IMR-90 (cell line): ENCODE measurements around the gene MACF1. TPM values are rescaled to one million over a fixed set of nuclear protein-coding genes. Genes with fewer than 3 reads are reported as not detected.

Source experiments
- ATAC-seq: fragments of 200-7000 bp; cut with Tn5 transposase; 2 replicates; pipeline ENCODE4 v1.9.1; 2020; ENCODE audit warnings: low read depth, mild to moderate bottlenecking, moderate library complexity
- BruUV-seq: library from RNA; stranded (reverse); fragments of 400-500 nt; replicated peaks from 2 replicates; lab custom pipeline; 2021; lab: Mats Ljungman, UMichigan
- CTCF ChIA-PET: fragments of 300-600 bp; formaldehyde crosslinking; extraction: SDS; loops from one replicate; lab custom pipeline; 2021; ENCODE audit warnings: antibody characterized with exemption; lab: Yijun Ruan, JAX
- POLR2A ChIA-PET: fragments of 300-600 bp; sonication (Branson Sonifier 250); formaldehyde crosslinking; loops from one replicate; lab custom pipeline; 2022; ENCODE audit warnings: antibody characterized with exemption; ENCODE audit not compliant: unreplicated experiment; lab: Charles Lee
- DNase-seq: peaks from one replicate; pipeline ENCODE4 v3.0.0; 2013
- H2AFZ ChIP-seq: replicated peaks from 2 replicates; pipeline ENCODE3; 2013; ENCODE audit warnings: low read length, mild to moderate bottlenecking; ENCODE audit not compliant: poor library complexity
- H2AK5ac ChIP-seq: 2 replicates; pipeline ENCODE4 v1.6.1; 2013; ENCODE audit warnings: low read depth, low read length, inconsistent platforms
- H2AK9ac ChIP-seq: replicated peaks from 2 replicates; pipeline ENCODE3; 2013; ENCODE audit warnings: mild to moderate bottlenecking, low read depth, low read length, moderate library complexity; ENCODE audit not compliant: poor library complexity
- H2BK120ac ChIP-seq: 2 replicates; pipeline ENCODE4 v1.6.1; 2013; ENCODE audit warnings: low read depth, low read length, inconsistent platforms
- H2BK15ac ChIP-seq: 3 replicates; pipeline ENCODE4 v1.6.1; 2013; ENCODE audit warnings: low read depth, low read length, inconsistent platforms
- H2BK20ac ChIP-seq: 2 replicates; pipeline ENCODE4 v1.6.1; 2013; ENCODE audit warnings: low read depth, mild to moderate bottlenecking, inconsistent platforms, low read length, moderate library complexity
- H2BK5ac ChIP-seq: 2 replicates; pipeline ENCODE4 v1.6.1; 2013; ENCODE audit warnings: mild to moderate bottlenecking, low read depth, low read length, inconsistent platforms; ENCODE audit not compliant: poor library complexity, severe bottlenecking
- H3K14ac ChIP-seq: replicated peaks from 2 replicates; pipeline ENCODE4 v1.6.1; 2013; ENCODE audit warnings: low read depth, low read length, inconsistent platforms
- H3K18ac ChIP-seq: 2 replicates; pipeline ENCODE4 v1.6.1; 2013; ENCODE audit warnings: low read depth, low read length, control low read depth
- H3K23ac ChIP-seq: 2 replicates; pipeline ENCODE4 v1.6.1; 2013; ENCODE audit warnings: low read depth, low read length, inconsistent platforms
- H3K27ac ChIP-seq: 2 replicates; pipeline ENCODE4 v1.5.1; 2013; ENCODE audit warnings: mild to moderate bottlenecking, control low read depth, low read length; ENCODE audit not compliant: insufficient read depth
- H3K27me3 ChIP-seq: 2 replicates; pipeline ENCODE4 v1.6.1; 2013; ENCODE audit warnings: low read length; ENCODE audit not compliant: control insufficient read depth, insufficient read depth
- H3K36me3 ChIP-seq: 2 replicates; pipeline ENCODE4 v1.6.1; 2013; ENCODE audit warnings: low read length, mixed read lengths; ENCODE audit not compliant: control insufficient read depth, insufficient read depth
- H3K4ac ChIP-seq: 2 replicates; pipeline ENCODE4 v1.6.1; 2013; ENCODE audit warnings: low read depth, low read length, inconsistent platforms
- H3K4me1 ChIP-seq: 2 replicates; pipeline ENCODE4 v1.6.1; 2013; ENCODE audit warnings: low read length, mixed read lengths; ENCODE audit not compliant: control insufficient read depth, insufficient read depth
- H3K4me2 ChIP-seq: 2 replicates; pipeline ENCODE4 v1.6.1; 2013; ENCODE audit warnings: low read depth, mild to moderate bottlenecking, control low read depth, low read length, moderate library complexity
- H3K4me3 ChIP-seq: 2 replicates; pipeline ENCODE4 v1.5.1; 2013; ENCODE audit warnings: low read depth, mild to moderate bottlenecking, control low read depth, low read length, moderate library complexity; ENCODE audit not compliant: insufficient read depth
- H3K56ac ChIP-seq: 2 replicates; pipeline ENCODE4 v1.6.1; 2013; ENCODE audit warnings: low read length, inconsistent platforms; ENCODE audit not compliant: insufficient read depth; ENCODE audit errors: extremely low read depth
- H3K79me1 ChIP-seq, 2 experiments: 2 replicates each; pipeline ENCODE4 v1.6.1; 2013; ENCODE audit warnings: low read length in 2 of 2, inconsistent platforms in 1 of 2, low read depth in 1 of 2
- H3K9ac ChIP-seq: 2 replicates; pipeline ENCODE4 v1.6.1; 2013; ENCODE audit warnings: low read depth, low read length, control low read depth
- H3K9me1 ChIP-seq: 2 replicates; pipeline ENCODE4 v1.6.1; 2013; ENCODE audit warnings: low read length, inconsistent platforms; ENCODE audit not compliant: insufficient read depth
- H3K9me3 ChIP-seq: 2 replicates; pipeline ENCODE4 v1.6.1; 2013; ENCODE audit warnings: low read length; ENCODE audit not compliant: control insufficient read depth, insufficient read depth
- H4K20me1 ChIP-seq: 2 replicates; pipeline ENCODE4 v1.6.1; 2013; ENCODE audit warnings: low read length, inconsistent platforms; ENCODE audit not compliant: insufficient read depth
- H4K5ac ChIP-seq: 2 replicates; pipeline ENCODE4 v1.6.1; 2013; ENCODE audit warnings: mild to moderate bottlenecking, low read depth, low read length, control low read depth
- H4K8ac ChIP-seq, 2 experiments: 2 replicates each; pipeline ENCODE4 v1.6.1; 2013; ENCODE audit warnings: low read depth in 2 of 2, low read length in 2 of 2, control low read depth in 1 of 2, inconsistent platforms in 1 of 2
- H4K91ac ChIP-seq: 2 replicates; pipeline ENCODE4 v1.6.1; 2013; ENCODE audit warnings: low read depth, low read length, inconsistent platforms; ENCODE audit not compliant: insufficient read depth
- BHLHE40 ChIP-seq: fragments of 150-350 bp; IDR thresholded peaks from 2 replicates; pipeline ENCODE4 v1.6.1; 2016; ENCODE audit warnings: mild to moderate bottlenecking, low read depth, low read length
- CEBPB ChIP-seq: IDR thresholded peaks from 2 replicates; pipeline ENCODE4 v1.6.1; 2012; ENCODE audit warnings: low read depth, low read length, improper control_type of control experiment
- CHD1 ChIP-seq: IDR thresholded peaks from 2 replicates; pipeline ENCODE4 v1.6.1; 2012; ENCODE audit warnings: low read depth, low read length, improper control_type of control experiment
- FOS ChIP-seq: fragments of 150-350 bp; IDR thresholded peaks from 2 replicates; pipeline ENCODE4 v1.6.1; 2016; ENCODE audit warnings: low read depth, low read length
- MAFK ChIP-seq: IDR thresholded peaks from 2 replicates; pipeline ENCODE4 v1.6.1; 2012; ENCODE audit warnings: low read depth, low read length, improper control_type of control experiment
- MAZ ChIP-seq: IDR thresholded peaks from 2 replicates; pipeline ENCODE4 v1.6.1; 2012; ENCODE audit warnings: low read depth, mild to moderate bottlenecking, low read length, improper control_type of control experiment, moderate library complexity, borderline replicate concordance
- MXI1 ChIP-seq: IDR thresholded peaks from 2 replicates; pipeline ENCODE4 v1.6.1; 2012; ENCODE audit warnings: low read depth, mild to moderate bottlenecking, low read length, moderate library complexity, borderline replicate concordance
- NFE2L2 ChIP-seq: fragments of 150-350 bp; IDR thresholded peaks from 2 replicates; pipeline ENCODE4 v1.6.1; 2016; ENCODE audit warnings: low read depth, mild to moderate bottlenecking, low read length
- POLR2A ChIP-seq: IDR thresholded peaks from 2 replicates; pipeline ENCODE4 v1.6.1; 2012; ENCODE audit warnings: mild to moderate bottlenecking, low read depth, low read length
- RAD21 ChIP-seq: IDR thresholded peaks from 2 replicates; pipeline ENCODE4 v1.6.1; 2012; ENCODE audit warnings: low read length, improper control_type of control experiment
- RCOR1 ChIP-seq: IDR thresholded peaks from 2 replicates; pipeline ENCODE4 v1.6.1; 2012; ENCODE audit warnings: mild to moderate bottlenecking, low read length, improper control_type of control experiment; ENCODE audit not compliant: insufficient replicate concordance
- RFX5 ChIP-seq: IDR thresholded peaks from 2 replicates; pipeline ENCODE4 v1.8.0; 2012; ENCODE audit warnings: low read depth, mild to moderate bottlenecking, low read length, moderate library complexity
- SMC3 ChIP-seq: fragments of 150-350 bp; IDR thresholded peaks from 2 replicates; pipeline ENCODE4 v1.6.1; 2016; ENCODE audit warnings: low read depth, mild to moderate bottlenecking, antibody characterized with exemption, low read length, moderate library complexity
- USF2 ChIP-seq: fragments of 150-350 bp; IDR thresholded peaks from 2 replicates; pipeline ENCODE4 v1.6.1; 2017; ENCODE audit warnings: mild to moderate bottlenecking, antibody characterized with exemption, low read length, low read depth
- WGBS, 2 experiments: methylation state at CpG; one replicate each; pipeline versions ENCODE4 v1.1.5 to v1.1.7; 2013; ENCODE audit warnings: missing lambda C conversion rate in 2 of 2; ENCODE audit not compliant: insufficient read length in 1 of 2; ENCODE audit errors: extremely low coverage in 2 of 2; 5-methylcytosine and 5-hydroxymethylcytosine counted together
- dilution Hi-C: fragments of 300-500 bp; cut with HindIII; formaldehyde crosslinking; loops from one replicate; pipeline ENCODE4 v1.14.3; 2018; ENCODE audit warnings: low sequenced_read_pairs; ENCODE audit not compliant: unreplicated experiment
- in situ Hi-C: fragments of 300-500 bp; cut with MboI; formaldehyde crosslinking; loops from 3 replicates; pipeline ENCODE4 v1.14.3; 2019; ENCODE audit warnings: low sequenced_read_pairs, inconsistent platforms, mixed read lengths
- intact Hi-C: fragments of 100-400 bp; cut with micrococcal nuclease; formaldehyde crosslinking; loops from 2 replicates; pipeline ENCODE4 v1.10.0; 2022
- polyA plus RNA-seq, 3 experiments: library from polyadenylated mRNA; depleted of rRNA; stranded (reverse); fragments of >200 nt; gene quantifications; 2 replicates each; pipeline ENCODE4 v1.2.3, GENCODE V29; 2012; ENCODE audit warnings: low replicate concordance in 1 of 3
- total RNA-seq: library from RNA; depleted of rRNA; stranded (reverse); fragments of >200 nt; gene quantifications from 2 replicates; pipeline ENCODE4 v1.2.3, GENCODE V29; 2012
- TF ChIP-seq, protein P1 (sequence below): conservative IDR thresholded peaks from 2 replicates; pipeline ENCODE4 v1.5.1; 2012; ENCODE audit warnings: mild to moderate bottlenecking, low read depth, low read length, improper control_type of control experiment
- TF ChIP-seq, protein P2 (sequence below): fragments of 150-350 bp; IDR thresholded peaks from 2 replicates; pipeline ENCODE4 v1.6.1; 2016; ENCODE audit warnings: low read depth, mild to moderate bottlenecking, low read length, moderate library complexity, borderline replicate concordance

Gene MACF1
- total and polyA plus RNA-seq, 2 of the 4 experiments (the other 2 are of a cell fraction) = 67.6 to 369 TPM

DNA sequence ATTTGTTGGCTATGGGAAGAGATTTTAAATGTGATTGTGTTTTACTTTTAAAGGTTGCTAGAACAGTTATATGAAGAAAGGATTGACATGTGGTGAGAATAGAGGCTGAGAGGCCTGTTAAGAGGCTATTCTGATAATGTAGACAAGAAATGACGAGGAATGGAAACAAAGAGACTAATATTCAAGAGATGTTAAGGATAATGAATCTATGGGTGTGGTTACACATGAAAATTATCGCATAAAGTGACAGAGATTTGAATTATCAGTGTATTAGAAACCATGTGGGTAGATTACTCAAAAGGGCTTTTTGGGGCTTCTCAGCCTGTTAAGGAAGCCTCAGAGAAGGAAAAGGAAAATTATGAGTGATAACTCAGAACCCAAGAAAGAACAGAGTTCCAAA is 120.4 kb downstream of the MACF1 start:
- ATAC-seq = no peak

More for the DNA sequence above, 120.4 kb downstream of the MACF1 start:
- no peak overlapping the region for H3K4ac ChIP-seq
- no peaks in the 10 kb centered on the region for H3K27me3 ChIP-seq
- no peak overlapping the region for H2AK9ac ChIP-seq
- H2BK15ac ChIP-seq = no peak overlapping the region
- no peak overlapping the region for H2AK5ac ChIP-seq
- H4K20me1 ChIP-seq = no peaks in the 10 kb centered on the region; the same call in 1 of the 2 replicates
- H2AFZ ChIP-seq = no peak overlapping the region
- TF ChIP-seq FOS (no peak), CEBPB (no peak), NFE2L2 (no peak), SMC3 (no peak), MAFK (no peak), RAD21 (no peak), BHLHE40 (no peak), MXI1 (no peak), CHD1 (no peak), POLR2A (no peak), RCOR1 (no peak), USF2 (no peak), RFX5 (no peak), MAZ (no peak)
- TF ChIP-seq, protein P1, sequence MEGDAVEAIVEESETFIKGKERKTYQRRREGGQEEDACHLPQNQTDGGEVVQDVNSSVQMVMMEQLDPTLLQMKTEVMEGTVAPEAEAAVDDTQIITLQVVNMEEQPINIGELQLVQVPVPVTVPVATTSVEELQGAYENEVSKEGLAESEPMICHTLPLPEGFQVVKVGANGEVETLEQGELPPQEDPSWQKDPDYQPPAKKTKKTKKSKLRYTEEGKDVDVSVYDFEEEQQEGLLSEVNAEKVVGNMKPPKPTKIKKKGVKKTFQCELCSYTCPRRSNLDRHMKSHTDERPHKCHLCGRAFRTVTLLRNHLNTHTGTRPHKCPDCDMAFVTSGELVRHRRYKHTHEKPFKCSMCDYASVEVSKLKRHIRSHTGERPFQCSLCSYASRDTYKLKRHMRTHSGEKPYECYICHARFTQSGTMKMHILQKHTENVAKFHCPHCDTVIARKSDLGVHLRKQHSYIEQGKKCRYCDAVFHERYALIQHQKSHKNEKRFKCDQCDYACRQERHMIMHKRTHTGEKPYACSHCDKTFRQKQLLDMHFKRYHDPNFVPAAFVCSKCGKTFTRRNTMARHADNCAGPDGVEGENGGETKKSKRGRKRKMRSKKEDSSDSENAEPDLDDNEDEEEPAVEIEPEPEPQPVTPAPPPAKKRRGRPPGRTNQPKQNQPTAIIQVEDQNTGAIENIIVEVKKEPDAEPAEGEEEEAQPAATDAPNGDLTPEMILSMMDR = no peak
- TF ChIP-seq, protein P2, sequence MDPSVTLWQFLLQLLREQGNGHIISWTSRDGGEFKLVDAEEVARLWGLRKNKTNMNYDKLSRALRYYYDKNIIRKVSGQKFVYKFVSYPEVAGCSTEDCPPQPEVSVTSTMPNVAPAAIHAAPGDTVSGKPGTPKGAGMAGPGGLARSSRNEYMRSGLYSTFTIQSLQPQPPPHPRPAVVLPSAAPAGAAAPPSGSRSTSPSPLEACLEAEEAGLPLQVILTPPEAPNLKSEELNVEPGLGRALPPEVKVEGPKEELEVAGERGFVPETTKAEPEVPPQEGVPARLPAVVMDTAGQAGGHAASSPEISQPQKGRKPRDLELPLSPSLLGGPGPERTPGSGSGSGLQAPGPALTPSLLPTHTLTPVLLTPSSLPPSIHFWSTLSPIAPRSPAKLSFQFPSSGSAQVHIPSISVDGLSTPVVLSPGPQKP = no peak
- H3K18ac ChIP-seq = no peak overlapping the region
- no peaks in the 10 kb centered on the region for H3K4me1 ChIP-seq
- dilution Hi-C loops = no loop called here
- BruUV-seq = no TSS peak
- H3K4me2 ChIP-seq = no peak overlapping the region
- ChIA-PET CTCF (no interaction called here), POLR2A (no interaction called here)
- H3K9me1 ChIP-seq = no peaks in the 10 kb centered on the region
- H4K91ac ChIP-seq = no peak overlapping the region
- H4K5ac ChIP-seq = no peak overlapping the region
- H3K56ac ChIP-seq = no peak overlapping the region
- H3K36me3 ChIP-seq = peaks cover 36% of the 10 kb centered on the region
- H3K27ac ChIP-seq = no peak overlapping the region
- no CpG with 5 or more reads among the region's 2 CpGs for WGBS, 2 experiments
- no peak overlapping the region for H2BK5ac ChIP-seq
- no peaks in the 10 kb centered on the region for H3K9me3 ChIP-seq
- H3K23ac ChIP-seq = no peak overlapping the region
- peaks cover 15 to 19% of the 10 kb centered on the region in 2 experiments; a peak in 3 of 4 replicates for H3K79me1 ChIP-seq
- H2BK20ac ChIP-seq = no peak overlapping the region
- intact Hi-C loops = no loop called here
- H3K14ac ChIP-seq = no peak overlapping the region
- H3K9ac ChIP-seq = no peak overlapping the region
- no peak overlapping the region for H3K4me3 ChIP-seq
- H2BK120ac ChIP-seq = no peak overlapping the region
- no peak for DNase-seq
- H4K8ac ChIP-seq = no peak overlapping the region
- in situ Hi-C loops = no loop called here
